Measurements from ENCODE around the gene B4GAT1.

The B4GAT1 gene

GRCh38 chr11:66363805-66364535 lies 16.5 kb upstream of the B4GAT1 start:
- Histone ChIP-seq H2AK5ac (ENCODE audit: low read depth, low read length) (peak overlapping the region; percentile 47), H2BK120ac (ENCODE audit: low read depth, low read length) (no peak overlapping the region), H3K9ac (ENCODE audit: low read depth, low read length, poor library complexity) (peak overlapping the region; percentile 51), H3K9me3 (replicated peaks in 1 of 2; ENCODE audit: control insufficient read depth in 2 of 2, insufficient read depth in 1 of 2, low read depth in 1 of 2, low read length in 2 of 2) (no peaks in the 10 kb centered on the region), H2BK15ac (ENCODE audit: low read length) (no peak overlapping the region), H4K91ac (ENCODE audit: low read depth, low read length, poor library complexity) (no peak overlapping the region), H3K4me3 (ENCODE audit: low read length in 2 of 2) (no peak overlapping the region), H2BK12ac (ENCODE audit: low read length) (no peak overlapping the region), H2BK5ac (ENCODE audit: low read length) (no peak overlapping the region), H3K4ac (ENCODE audit: low read length) (no peak overlapping the region), H3K4me2 (ENCODE audit: insufficient read depth, low read length, poor library complexity, severe bottlenecking) (no peak overlapping the region), H3K4me1 (ENCODE audit: control insufficient read depth in 2 of 2, insufficient read depth in 1 of 2, low read depth in 1 of 2, low read length in 2 of 2) (peaks cover 2 to 11% of the 10 kb centered on the region in 2 donors), H4K8ac (ENCODE audit: low read depth, low read length) (no peak overlapping the region), H3K27ac (replicated peaks; ENCODE audit: low read length) (no peak overlapping the region), H3K18ac (ENCODE audit: low read length) (no peak overlapping the region), H3K23ac (ENCODE audit: low read depth, low read length, poor library complexity) (peak overlapping the region; percentile 80), H3K79me1 (ENCODE audit: low read depth, low read length) (peaks cover 8% of the 10 kb centered on the region), H3K27me3 (ENCODE audit: control insufficient read depth in 3 of 3, insufficient read depth in 3 of 3, low read depth in 1 of 3, low read length in 3 of 3) (no peaks in the 10 kb centered on the region), H2AFZ (ENCODE audit: low read length) (no peak overlapping the region), H3K14ac (ENCODE audit: low read length) (no peak overlapping the region), H3K36me3 (replicated peaks in 1 of 2; ENCODE audit: control insufficient read depth in 2 of 2, insufficient read depth in 2 of 2, low read length in 2 of 2) (peaks cover 6 to 53% of the 10 kb centered on the region in 2 donors)
- WGBS, 2 donors (ENCODE audit: extremely low coverage in 2 of 2, insufficient read length in 2 of 2, insufficient replicate concordance in 1 of 2), result no CpG with 5 or more reads among the region's 15 CpGs
- no peak for DNase-seq (ENCODE audit: low spot score)

GRCh38 chr11:66363187-66363601 lies 15.8 kb upstream of the B4GAT1 start:
- WGBS, 2 donors (ENCODE audit: extremely low coverage in 2 of 2, insufficient read length in 2 of 2, insufficient replicate concordance in 1 of 2), result no CpG with 5 or more reads among the region's 14 CpGs
- Histone ChIP-seq H3K23ac (ENCODE audit: low read depth, low read length, poor library complexity) (peak overlapping the region; percentile 68), H3K14ac (ENCODE audit: low read length) (no peak overlapping the region), H3K4ac (ENCODE audit: low read length) (no peak overlapping the region), H3K9ac (ENCODE audit: low read depth, low read length, poor library complexity) (no peak overlapping the region), H3K36me3 (replicated peaks in 1 of 2; ENCODE audit: control insufficient read depth in 2 of 2, insufficient read depth in 2 of 2, low read length in 2 of 2) (peaks cover 6 to 45% of the 10 kb centered on the region in 2 donors), H3K27me3 (ENCODE audit: control insufficient read depth in 3 of 3, insufficient read depth in 3 of 3, low read depth in 1 of 3, low read length in 3 of 3) (no peaks in the 10 kb centered on the region), H3K18ac (ENCODE audit: low read length) (peak overlapping the region; percentile 44), H3K4me1 (ENCODE audit: control insufficient read depth in 2 of 2, insufficient read depth in 1 of 2, low read depth in 1 of 2, low read length in 2 of 2) (peaks cover 2 to 11% of the 10 kb centered on the region in 2 donors), H3K4me3 (ENCODE audit: low read length in 2 of 2) (no peak overlapping the region), H2BK5ac (ENCODE audit: low read length) (peak overlapping the region; percentile 14), H2AK5ac (ENCODE audit: low read depth, low read length) (peak overlapping the region; percentile 64), H2BK15ac (ENCODE audit: low read length) (no peak overlapping the region), H3K4me2 (ENCODE audit: insufficient read depth, low read length, poor library complexity, severe bottlenecking) (no peak overlapping the region), H4K91ac (ENCODE audit: low read depth, low read length, poor library complexity) (peak overlapping the region; percentile 14), H2BK12ac (ENCODE audit: low read length) (no peak overlapping the region), H2BK120ac (ENCODE audit: low read depth, low read length) (no peak overlapping the region), H3K9me3 (replicated peaks in 1 of 2; ENCODE audit: control insufficient read depth in 2 of 2, insufficient read depth in 1 of 2, low read depth in 1 of 2, low read length in 2 of 2) (no peaks in the 10 kb centered on the region), H3K27ac (replicated peaks; ENCODE audit: low read length) (no peak overlapping the region), H4K8ac (ENCODE audit: low read depth, low read length) (no peak overlapping the region), H2AFZ (ENCODE audit: low read length) (no peak overlapping the region), H3K79me1 (ENCODE audit: low read depth, low read length) (peaks cover 3% of the 10 kb centered on the region)
- no peak for DNase-seq (ENCODE audit: low spot score)

GRCh38 chr11:66362481-66363147 lies 15.2 kb upstream of the B4GAT1 start:
- Histone ChIP-seq H3K14ac (ENCODE audit: low read length) (no peak overlapping the region), H3K9me3 (replicated peaks in 1 of 2; ENCODE audit: control insufficient read depth in 2 of 2, insufficient read depth in 1 of 2, low read depth in 1 of 2, low read length in 2 of 2) (no peaks in the 10 kb centered on the region), H3K4me1 (ENCODE audit: control insufficient read depth in 2 of 2, insufficient read depth in 1 of 2, low read depth in 1 of 2, low read length in 2 of 2) (peaks cover 2 to 11% of the 10 kb centered on the region in 2 donors), H2BK120ac (ENCODE audit: low read depth, low read length) (no peak overlapping the region), H2BK5ac (ENCODE audit: low read length) (peak overlapping the region; percentile 14), H3K79me1 (ENCODE audit: low read depth, low read length) (peaks cover 3% of the 10 kb centered on the region), H2AK5ac (ENCODE audit: low read depth, low read length) (peak overlapping the region; percentile 64), H4K91ac (ENCODE audit: low read depth, low read length, poor library complexity) (no peak overlapping the region), H3K4me2 (ENCODE audit: insufficient read depth, low read length, poor library complexity, severe bottlenecking) (no peak overlapping the region), H3K9ac (ENCODE audit: low read depth, low read length, poor library complexity) (no peak overlapping the region), H3K4ac (ENCODE audit: low read length) (no peak overlapping the region), H4K8ac (ENCODE audit: low read depth, low read length) (peak overlapping the region; percentile 83), H3K27me3 (ENCODE audit: control insufficient read depth in 3 of 3, insufficient read depth in 3 of 3, low read depth in 1 of 3, low read length in 3 of 3) (no peaks in the 10 kb centered on the region), H2BK15ac (ENCODE audit: low read length) (no peak overlapping the region), H2BK12ac (ENCODE audit: low read length) (no peak overlapping the region), H3K23ac (ENCODE audit: low read depth, low read length, poor library complexity) (peak overlapping the region; percentile 68), H3K36me3 (replicated peaks in 1 of 2; ENCODE audit: control insufficient read depth in 2 of 2, insufficient read depth in 2 of 2, low read length in 2 of 2) (peaks cover 6 to 40% of the 10 kb centered on the region in 2 donors), H3K4me3 (ENCODE audit: low read length in 2 of 2) (no peak overlapping the region), H3K18ac (ENCODE audit: low read length) (peak overlapping the region; percentile 44), H3K27ac (replicated peaks; ENCODE audit: low read length) (no peak overlapping the region), H2AFZ (ENCODE audit: low read length) (no peak overlapping the region)
- no CpG with 5 or more reads among the region's 9 CpGs for WGBS, 2 donors (ENCODE audit: extremely low coverage in 2 of 2, insufficient read length in 2 of 2, insufficient replicate concordance in 1 of 2)
- DNase-seq (ENCODE audit: low spot score), result no peak

- Histone ChIP-seq H2BK12ac (ENCODE audit: low read length) (no peak overlapping the region), H2AK5ac (ENCODE audit: low read depth, low read length) (no peak overlapping the region), H3K4ac (ENCODE audit: low read length) (no peak overlapping the region), H3K9ac (ENCODE audit: low read depth, low read length, poor library complexity) (no peak overlapping the region), H2BK5ac (ENCODE audit: low read length) (no peak overlapping the region), H3K27me3 (ENCODE audit: control insufficient read depth in 3 of 3, insufficient read depth in 3 of 3, low read depth in 1 of 3, low read length in 3 of 3) (no peaks in the 10 kb centered on the region), H2BK120ac (ENCODE audit: low read depth, low read length) (no peak overlapping the region), H3K14ac (ENCODE audit: low read length) (no peak overlapping the region), H3K4me1 (ENCODE audit: control insufficient read depth in 2 of 2, insufficient read depth in 1 of 2, low read depth in 1 of 2, low read length in 2 of 2) (peaks cover 2 to 11% of the 10 kb centered on the region in 2 donors), H3K4me3 (ENCODE audit: low read length in 2 of 2) (no peak overlapping the region), H3K4me2 (ENCODE audit: insufficient read depth, low read length, poor library complexity, severe bottlenecking) (no peak overlapping the region), H3K79me1 (ENCODE audit: low read depth, low read length) (peaks cover 3% of the 10 kb centered on the region), H3K36me3 (replicated peaks in 1 of 2; ENCODE audit: control insufficient read depth in 2 of 2, insufficient read depth in 2 of 2, low read length in 2 of 2) (peaks cover 6 to 31% of the 10 kb centered on the region in 2 donors), H3K23ac (ENCODE audit: low read depth, low read length, poor library complexity) (no peak overlapping the region), H3K18ac (ENCODE audit: low read length) (no peak overlapping the region), H2BK15ac (ENCODE audit: low read length) (no peak overlapping the region), H3K27ac (replicated peaks; ENCODE audit: low read length) (no peak overlapping the region), H2AFZ (ENCODE audit: low read length) (no peak overlapping the region), H4K91ac (ENCODE audit: low read depth, low read length, poor library complexity) (no peak overlapping the region), H4K8ac (ENCODE audit: low read depth, low read length) (no peak overlapping the region), H3K9me3 (replicated peaks in 1 of 2; ENCODE audit: control insufficient read depth in 2 of 2, insufficient read depth in 1 of 2, low read depth in 1 of 2, low read length in 2 of 2) (no peaks in the 10 kb centered on the region)
- WGBS, 2 donors (ENCODE audit: extremely low coverage in 2 of 2, insufficient read length in 2 of 2, insufficient replicate concordance in 1 of 2), result no CpG with 5 or more reads among the region's 6 CpGs
- no peak for DNase-seq (ENCODE audit: low spot score)
Measured at GRCh38 chr11:66361502-66361941, 14.1 kb upstream of the B4GAT1 start.

Data from neuronal stem cell (in vitro differentiated cells).